GM18873 (cell line): ENCODE measurements around the gene SSNA1.

Source experiments
- ATAC-seq: cut with Tn5 transposase; IDR thresholded peaks from one replicate; pipeline ENCODE4 v1.9.1; 2021; ENCODE audit warnings: mild to moderate bottlenecking, moderate library complexity, moderate number of reproducible peaks; ENCODE audit not compliant: unreplicated experiment, low FRiP score

Gene SSNA1

GRCh38 chr9:137166380-137167229 lies 21.9 kb upstream of the SSNA1 start:
- ATAC-seq, result no peak

- no peak for ATAC-seq
Observed at GRCh38 chr9:137167277-137167746, 21.2 kb upstream of the SSNA1 start.

- ATAC-seq, result no peak
Observed at GRCh38 chr9:137167747-137168572, 20.5 kb upstream of the SSNA1 start.

GRCh38 chr9:137168573-137168903 lies 19.9 kb upstream of the SSNA1 start:
- no peak for ATAC-seq

- ATAC-seq, result no peak
Observed at GRCh38 chr9:137168904-137169856, 19.3 kb upstream of the SSNA1 start.

- ATAC-seq, result no peak
Observed at GRCh38 chr9:137169896-137170358, 18.5 kb upstream of the SSNA1 start, which contains the start of gene LRRC26. LRRC26 (minus strand) TSS chr9:137170051; CDS start chr9:137169943, 108 bp downstream.

- no peak for ATAC-seq
Observed at GRCh38 chr9:137170486-137171148, 17.9 kb upstream of the SSNA1 start.

- no peak for ATAC-seq
Observed at GRCh38 chr9:137171149-137171900, 17.2 kb upstream of the SSNA1 start.

- no peak for ATAC-seq
Observed at GRCh38 chr9:137172901-137173795, 15.3 kb upstream of the SSNA1 start.

GRCh38 chr9:137173796-137174664 lies 14.4 kb upstream of the SSNA1 start:
- ATAC-seq, result no peak

GRCh38 chr9:137174722-137175293 lies 13.7 kb upstream of the SSNA1 start:
- no peak for ATAC-seq

GRCh38 chr9:137175345-137175961 lies 13.0 kb upstream of the SSNA1 start:
- no peak for ATAC-seq

- ATAC-seq, result no peak
Observed at GRCh38 chr9:137176302-137177182, 11.9 kb upstream of the SSNA1 start.

GRCh38 chr9:137178201-137178938 lies 10.1 kb upstream of the SSNA1 start:
- no peak for ATAC-seq
